Ovary (tissue), 9 donors: ENCODE results near the gene WNT9A. TPM values are rescaled to one million over a fixed set of nuclear protein-coding genes. Genes with fewer than 3 reads are reported as not detected.

Experiments used
- DNase-seq, 5 donors: peaks; one replicate each; pipeline ENCODE4 v3.0.0-alpha.2; 2019 to 2020
- H3K27ac ChIP-seq, 2 donors: fragments of 200-600 bp; one replicate each; pipeline versions ENCODE4 v1.5.1 to v1.8.0; 2019 to 2022
- H3K27me3 ChIP-seq: fragments of 200-600 bp; one replicate; pipeline ENCODE4 v1.8.0; 2022
- H3K36me3 ChIP-seq: fragments of 200-600 bp; sonication (generic); one replicate; pipeline ENCODE4 v1.5.1; 2019
- H3K4me1 ChIP-seq: one replicate; pipeline ENCODE4 v1.8.1; 2013; ENCODE audit warnings: mild to moderate bottlenecking, moderate library complexity; ENCODE audit not compliant: insufficient read depth
- H3K4me3 ChIP-seq: fragments of 200-600 bp; sonication (generic); one replicate; pipeline ENCODE4 v1.5.1; 2017
- H3K9me3 ChIP-seq, 2 donors: fragments of 200-600 bp in 1 of 2; sonication (generic) in 1 of 2; one replicate each; pipeline versions ENCODE4 v1.5.1 to v1.8.1; 2013 to 2019; ENCODE audit warnings: mild to moderate bottlenecking in 1 of 2, moderate library complexity in 1 of 2
- CTCF ChIP-seq, 3 donors: fragments of 450-650 bp in 2 of 3; fragments of 200-600 bp in 1 of 3; IDR thresholded peaks; one replicate each; pipeline versions ENCODE4 v1.5.1 to v1.8.0; 2016 to 2022; ENCODE audit warnings: antibody characterized with exemption in 3 of 3, mild to moderate bottlenecking in 1 of 3
- EP300 ChIP-seq: sonication (generic); formaldehyde crosslinking; IDR thresholded peaks from one replicate; pipeline ENCODE4 v1.6.1; 2017; ENCODE audit warnings: antibody characterized with exemption
- POLR2A ChIP-seq: fragments of 450-650 bp; IDR thresholded peaks from one replicate; pipeline ENCODE4 v1.6.1; 2017; ENCODE audit warnings: antibody characterized with exemption, mild to moderate bottlenecking, moderate library complexity
- WGBS, 3 donors: extraction: QIAGEN DNeasy Blood & Tissue Kit in 1 of 3; methylation state at CpG; one replicate each; pipeline versions ENCODE4 v1.1.5 to v1.1.7; 2013 to 2017; 5-methylcytosine and 5-hydroxymethylcytosine counted together
- intact Hi-C, 4 donors: fragments of 100-400 bp; cut with DNase I; formaldehyde crosslinking; loops; one replicate each; pipeline versions ENCODE4 v1.11.0 to v1.15.1; 2022 to 2023
- polyA plus RNA-seq, 2 donors: library from polyadenylated mRNA; stranded (reverse); fragments of 200-250 nt in 1 of 2; fragments of 350-450 nt in 1 of 2; fragmentation: Illumina TruSeq in 1 of 2; extraction: RNeasy Lipid Tissue Mini Kit (QIAGEN cat#74804) in 1 of 2; gene quantifications; one replicate each; pipeline ENCODE4 v1.2.3, GENCODE V29; 2013 to 2014
- total RNA-seq, 7 donors: library from RNA; depleted of rRNA in 2 of 7; stranded (reverse); fragments of >200 nt in 2 of 7; fragmentation: NEBNext Ultra II Directional in 3 of 7; extraction: Animal tissue kit (Norgen Biotek cat#: 25700) in 3 of 7; gene quantifications; one replicate each; pipeline versions ENCODE4 v1.1.0 to v1.2.4, GENCODE V29; 2016 to 2023
- donor health status: DM: no; HTN: no; CAD: no; lungs with moderate emphysema.
- donor health status: DM: no; HTN: no; CAD: no.
- donor health status: Bipolar disorder and iron deficiency.
- donor health status: DM: yes; HTN: yes; CAD: no.
- donor health status: DM: no; HTN: no; CAD: no.
- donor health status: DM: yes; HTN: yes; CAD: no.

The WNT9A gene
- total and polyA plus RNA-seq, 9 donors = 1.1 to 15.9 (median 9.8) TPM

- no peaks in the 10 kb centered on the region for H3K9me3 ChIP-seq
- H3K36me3 ChIP-seq = no peaks in the 10 kb centered on the region
- H3K27me3 ChIP-seq = no peaks in the 10 kb centered on the region
- 91 to 96% (median 93%) methylated on average over 11 of the region's 11 CpGs for WGBS, 3 donors
- no peak overlapping the region for H3K4me3 ChIP-seq
- no peaks in the 10 kb centered on the region for H3K4me1 ChIP-seq
- intact Hi-C loops = no loop called here
- no peak overlapping the region for H3K27ac ChIP-seq
- no peak for TF ChIP-seq POLR2A
- TF ChIP-seq EP300 = no peak
- TF ChIP-seq CTCF (IDR thresholded peaks at IDR 0.05) = no peak
- DNase-seq = no peak
Observed at GRCh38 chr1:227920426-227920825, 27.3 kb downstream of the WNT9A start.

- TF ChIP-seq CTCF (IDR thresholded peaks at IDR 0.05) = no peak
- TF ChIP-seq EP300 = no peak
- TF ChIP-seq POLR2A = no peak
Observed at GRCh38 chr1:227919906-227920305, 27.8 kb downstream of the WNT9A start.

GRCh38 chr1:227918736-227919135 lies 29.0 kb downstream of the WNT9A start:
- Histone ChIP-seq H3K4me1 (peaks cover 8% of the 10 kb centered on the region), H3K36me3 (no peaks in the 10 kb centered on the region), H3K27ac (no peak overlapping the region), H3K4me3 (no peak overlapping the region), H3K27me3 (no peaks in the 10 kb centered on the region), H3K9me3 (no peaks in the 10 kb centered on the region)
- intact Hi-C loops = no loop called here
- no peak for TF ChIP-seq EP300
- TF ChIP-seq CTCF (IDR thresholded peaks at IDR 0.05) = no peak
- no peak for TF ChIP-seq POLR2A
- no peak for DNase-seq
- WGBS, 3 donors = 89 to 93% (median 90%) methylated on average over 9 of the region's 9 CpGs

More at GRCh38 chr1:227919906-227920305, 27.8 kb downstream of the WNT9A start:
- intact Hi-C loops = no loop called here
- Histone ChIP-seq H3K36me3 (no peaks in the 10 kb centered on the region), H3K27ac (no peak overlapping the region), H3K4me3 (no peak overlapping the region), H3K27me3 (no peaks in the 10 kb centered on the region), H3K4me1 (peaks cover 2% of the 10 kb centered on the region), H3K9me3 (no peaks in the 10 kb centered on the region)
- WGBS, 3 donors = 62 to 65% (median 62%) methylated on average over 12 of the region's 12 CpGs
- no peak for DNase-seq

- Histone ChIP-seq H3K4me1 (peaks cover 8% of the 10 kb centered on the region), H3K27me3 (no peaks in the 10 kb centered on the region), H3K27ac (no peak overlapping the region), H3K36me3 (no peaks in the 10 kb centered on the region), H3K4me3 (no peak overlapping the region), H3K9me3 (no peaks in the 10 kb centered on the region)
- no peak for DNase-seq
- 83 to 90% (median 86%) methylated on average over 5 of the region's 5 CpGs for WGBS, 3 donors
- TF ChIP-seq CTCF (IDR thresholded peaks at IDR 0.05) (no peak), EP300 (no peak), POLR2A (no peak)
- intact Hi-C loops = no loop called here
Observed at GRCh38 chr1:227918083-227918700, 29.5 kb downstream of the WNT9A start.
